Chondrocyte (in vitro differentiated cells): ENCODE measurements around the gene ACSBG1. TPM values are rescaled to one million over a fixed set of nuclear protein-coding genes. Genes with fewer than 3 reads are reported as not detected.

Experiments
- DNase-seq: peaks from one replicate; pipeline ENCODE4 v3.0.0; 2021; ENCODE audit warnings: mixed read lengths, low spot score
- H3K27ac Mint-ChIP-seq: one replicate; pipeline ENCODE4 v1.8.0; 2021; ENCODE audit warnings: mild to moderate bottlenecking, moderate library complexity, mixed read lengths; ENCODE audit not compliant: unreplicated experiment
- H3K27me3 Mint-ChIP-seq: 2 replicates; pipeline ENCODE4 v1.8.0; 2021; ENCODE audit warnings: low read depth, mixed read lengths
- H3K36me3 Mint-ChIP-seq: 2 replicates; pipeline ENCODE4 v1.8.0; 2021; ENCODE audit warnings: low read depth, mixed read lengths
- H3K4me1 Mint-ChIP-seq: 2 replicates; pipeline ENCODE4 v1.8.0; 2021; ENCODE audit warnings: low read depth, mild to moderate bottlenecking, mixed read lengths
- H3K4me3 Mint-ChIP-seq: one replicate; pipeline ENCODE4 v1.8.0; 2021; ENCODE audit warnings: mild to moderate bottlenecking, moderate library complexity, mixed read lengths; ENCODE audit not compliant: unreplicated experiment
- H3K9me3 Mint-ChIP-seq: 2 replicates; pipeline ENCODE4 v1.8.0; 2021; ENCODE audit warnings: low read depth, mixed read lengths
- total RNA-seq: library from RNA; stranded (reverse); gene quantifications from 3 replicates; pipeline ENCODE4 v1.2.1, GENCODE V29; 2021
- TF ChIP-seq, protein P1 (sequence below): fragments of 200-600 bp; sonication (generic); IDR thresholded peaks from 2 replicates; pipeline ENCODE4 v1.5.0; 2021; ENCODE audit warnings: antibody characterized with exemption, mild to moderate bottlenecking, moderate library complexity

ACSBG1 gene
- total RNA-seq, 1 donor from 2014 or later, result not detected

DNA sequence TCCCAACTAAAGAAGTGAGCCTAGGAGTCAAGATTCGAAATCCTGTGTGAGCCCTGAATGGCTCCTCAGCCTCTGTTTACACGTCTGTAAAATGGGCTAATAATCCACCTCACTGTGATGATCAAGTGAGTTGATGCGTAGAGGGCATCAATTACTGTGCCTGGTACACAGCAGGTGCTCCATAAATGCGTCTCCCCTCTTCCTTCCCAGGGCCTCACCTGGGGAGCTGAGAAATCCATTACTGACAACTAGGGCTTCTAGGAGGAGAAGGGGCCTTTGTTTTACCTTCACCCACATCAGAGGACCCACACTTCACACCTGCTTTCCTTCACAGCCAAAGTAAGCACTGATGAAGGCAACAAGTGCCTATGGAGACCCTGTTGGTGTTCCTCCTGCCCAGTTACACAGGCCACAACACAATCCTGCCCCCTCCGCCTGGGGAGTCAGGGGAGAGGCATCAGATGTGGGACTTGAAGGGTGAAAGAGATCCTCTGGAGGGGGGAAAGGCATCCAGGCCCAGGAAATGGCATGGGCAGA lies 104.5 kb downstream of the ACSBG1 start:
- Mint-ChIP-seq H3K27me3 (no peaks in the 10 kb centered on the region), H3K27ac (no peak overlapping the region), H3K36me3 (no peaks in the 10 kb centered on the region), H3K4me3 (peak overlapping the region; percentile 72), H3K9me3 (no peaks in the 10 kb centered on the region), H3K4me1 (peaks cover 12% of the 10 kb centered on the region)
- no peak for DNase-seq
- TF ChIP-seq, protein P1, sequence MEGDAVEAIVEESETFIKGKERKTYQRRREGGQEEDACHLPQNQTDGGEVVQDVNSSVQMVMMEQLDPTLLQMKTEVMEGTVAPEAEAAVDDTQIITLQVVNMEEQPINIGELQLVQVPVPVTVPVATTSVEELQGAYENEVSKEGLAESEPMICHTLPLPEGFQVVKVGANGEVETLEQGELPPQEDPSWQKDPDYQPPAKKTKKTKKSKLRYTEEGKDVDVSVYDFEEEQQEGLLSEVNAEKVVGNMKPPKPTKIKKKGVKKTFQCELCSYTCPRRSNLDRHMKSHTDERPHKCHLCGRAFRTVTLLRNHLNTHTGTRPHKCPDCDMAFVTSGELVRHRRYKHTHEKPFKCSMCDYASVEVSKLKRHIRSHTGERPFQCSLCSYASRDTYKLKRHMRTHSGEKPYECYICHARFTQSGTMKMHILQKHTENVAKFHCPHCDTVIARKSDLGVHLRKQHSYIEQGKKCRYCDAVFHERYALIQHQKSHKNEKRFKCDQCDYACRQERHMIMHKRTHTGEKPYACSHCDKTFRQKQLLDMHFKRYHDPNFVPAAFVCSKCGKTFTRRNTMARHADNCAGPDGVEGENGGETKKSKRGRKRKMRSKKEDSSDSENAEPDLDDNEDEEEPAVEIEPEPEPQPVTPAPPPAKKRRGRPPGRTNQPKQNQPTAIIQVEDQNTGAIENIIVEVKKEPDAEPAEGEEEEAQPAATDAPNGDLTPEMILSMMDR, result no peak

DNA sequence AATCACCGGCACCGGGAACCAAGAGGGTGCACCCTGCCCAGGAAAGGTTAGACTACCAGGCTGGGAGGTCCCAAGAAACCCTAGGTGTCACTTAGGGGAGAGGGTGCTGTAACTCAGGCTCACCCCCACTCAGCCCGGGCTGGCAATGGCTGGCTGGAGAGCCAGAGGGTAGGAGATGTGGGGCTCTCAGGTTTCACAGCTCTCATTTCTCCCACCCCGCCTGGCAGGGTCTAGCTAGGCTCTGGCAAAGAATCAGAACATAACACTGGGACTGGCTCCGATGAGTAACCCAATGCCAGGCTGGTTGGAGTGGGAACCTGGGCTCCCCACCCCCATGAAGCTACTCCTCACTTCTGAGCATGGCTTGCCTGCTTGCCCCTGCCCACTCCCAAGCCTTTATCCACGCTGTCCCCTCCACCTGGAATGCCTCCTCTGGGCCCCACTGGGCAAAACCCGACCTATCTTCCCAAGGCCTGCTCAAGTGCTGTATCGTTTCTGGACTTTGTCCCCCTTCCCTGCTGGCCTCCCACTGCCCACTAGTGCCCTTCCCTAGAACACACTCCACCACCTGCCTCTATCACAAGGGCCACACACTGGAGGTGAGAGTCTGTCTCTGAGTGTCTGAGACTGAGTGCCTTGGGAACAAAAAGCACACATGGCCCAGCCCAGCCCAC lies 105.2 kb downstream of the ACSBG1 start:
- Mint-ChIP-seq H3K4me3 (no peak overlapping the region), H3K36me3 (no peaks in the 10 kb centered on the region), H3K9me3 (no peaks in the 10 kb centered on the region), H3K4me1 (peaks cover 12% of the 10 kb centered on the region), H3K27ac (no peak overlapping the region), H3K27me3 (no peaks in the 10 kb centered on the region)
- DNase-seq, result no peak
- TF ChIP-seq, protein P1, result no peak

DNA sequence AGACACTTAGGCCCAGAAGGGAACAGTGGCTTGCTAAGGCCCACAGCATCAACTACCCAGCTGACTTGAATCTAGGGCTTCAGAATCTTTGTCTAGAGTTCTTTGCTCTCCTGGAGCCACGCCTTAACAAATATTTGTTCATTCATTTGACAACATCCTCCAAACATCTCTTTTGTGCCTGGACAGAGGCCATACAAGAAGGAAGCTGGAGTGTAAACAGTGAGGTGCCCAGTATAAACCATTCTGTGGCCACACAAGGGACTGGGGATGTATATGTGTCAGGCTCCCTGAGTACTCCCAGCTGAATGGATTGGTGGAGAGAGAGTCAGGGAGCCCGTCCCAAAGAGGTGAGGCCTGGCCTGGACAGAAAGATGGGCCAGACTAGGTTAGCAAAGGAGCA lies 106.5 kb downstream of the ACSBG1 start:
- H3K36me3 Mint-ChIP-seq, result no peaks in the 10 kb centered on the region
- DNase-seq, result no peak
- H3K9me3 Mint-ChIP-seq, result no peaks in the 10 kb centered on the region
- no peaks in the 10 kb centered on the region for H3K27me3 Mint-ChIP-seq
- H3K27ac Mint-ChIP-seq, result no peak overlapping the region
- H3K4me3 Mint-ChIP-seq, result no peak overlapping the region
- TF ChIP-seq, protein P1, result no peak
- peaks cover 12% of the 10 kb centered on the region for H3K4me1 Mint-ChIP-seq

DNA sequence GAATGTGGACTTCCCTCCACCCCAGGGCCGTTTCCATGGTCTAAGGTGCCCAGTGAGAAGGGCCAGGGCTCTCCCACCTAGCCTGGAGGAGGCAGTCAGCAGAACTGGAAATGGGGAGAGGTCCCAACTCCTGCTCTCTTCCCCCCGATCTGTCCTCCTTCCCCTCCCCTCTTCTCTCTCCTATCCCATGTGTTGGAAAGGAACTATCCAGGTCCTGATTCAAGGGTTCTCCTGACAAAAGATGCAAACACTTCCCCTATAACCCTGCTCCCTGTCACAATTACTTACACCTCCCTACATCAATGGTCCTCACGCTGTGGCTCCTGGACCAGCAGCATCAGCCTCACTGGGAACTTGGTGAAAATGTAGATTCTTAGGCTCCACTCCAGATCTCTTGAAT lies 109.1 kb downstream of the ACSBG1 start:
- H3K36me3 Mint-ChIP-seq, result no peaks in the 10 kb centered on the region
- H3K27ac Mint-ChIP-seq, result no peak overlapping the region
- no peaks in the 10 kb centered on the region for H3K27me3 Mint-ChIP-seq
- peaks cover 3% of the 10 kb centered on the region for H3K4me1 Mint-ChIP-seq
- DNase-seq, result no peak
- TF ChIP-seq, protein P1, result no peak
- H3K4me3 Mint-ChIP-seq, result no peak overlapping the region
- no peaks in the 10 kb centered on the region for H3K9me3 Mint-ChIP-seq

DNA sequence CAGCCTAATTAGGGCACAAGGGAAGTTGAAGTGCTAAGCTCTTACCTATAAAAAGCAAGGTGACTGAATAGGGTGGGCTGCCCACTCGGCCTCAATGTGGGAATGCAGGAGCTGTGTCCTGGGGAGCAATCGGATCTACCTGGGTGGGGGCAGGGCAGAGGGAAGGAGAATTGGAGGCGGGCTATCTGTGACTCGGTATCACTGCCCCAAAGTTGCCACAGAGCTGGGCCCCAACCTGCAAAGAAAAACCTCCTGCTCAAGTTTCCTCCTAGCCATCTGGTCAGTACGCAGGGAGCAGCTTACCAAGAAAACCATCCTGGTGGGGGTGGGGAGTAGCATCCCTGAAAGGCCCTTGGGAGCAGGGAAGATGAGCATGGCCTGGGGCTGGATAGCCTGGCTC lies 113.8 kb downstream of the ACSBG1 start:
- Mint-ChIP-seq H3K27ac (no peak overlapping the region), H3K9me3 (no peaks in the 10 kb centered on the region), H3K36me3 (no peaks in the 10 kb centered on the region), H3K4me3 (no peak overlapping the region), H3K4me1 (no peaks in the 10 kb centered on the region), H3K27me3 (no peaks in the 10 kb centered on the region)
- DNase-seq, result no peak
- TF ChIP-seq, protein P1, result no peak

Other genes with a start within 250 kb of the ACSBG1 start
- 44.3 to 64.2 TPM (median 58.1 TPM) in 3 replicates for gene TBC1D2B, start 156.9 kb downstream of the ACSBG1 start, total RNA-seq
- gene SH2D7, start 142.0 kb downstream of the ACSBG1 start, total RNA-seq, result not detected in 3 replicates
- 5.7 to 8.8 TPM (median 8.0 TPM) in 3 replicates for gene CIB2, start 103.1 kb downstream of the ACSBG1 start, total RNA-seq
- gene IDH3A, start 85.2 kb downstream of the ACSBG1 start, total RNA-seq, result 42.6 to 50.7 TPM (median 48.7 TPM) in 3 replicates
- 0.26 to 0.27 TPM in 2 of 3 replicates, not detected in the other for gene DNAJA4, start 30.0 kb upstream of the ACSBG1 start, total RNA-seq
- 35.1 to 52.8 TPM (median 39.9 TPM) in 3 replicates for gene SKIC8, start 65.0 kb upstream of the ACSBG1 start, total RNA-seq
- gene CRABP1, start 105.8 kb upstream of the ACSBG1 start, total RNA-seq, result not detected in 3 replicates
- 54.0 to 56.1 TPM (median 54.3 TPM) in 3 replicates for gene IREB2, start 203.7 kb upstream of the ACSBG1 start, total RNA-seq